Kidney (tissue), 14 donors: ENCODE data around the gene HBZ. TPM values are rescaled to one million over a fixed set of nuclear protein-coding genes. Genes with fewer than 3 reads are reported as not detected.
"Not testable (repeated sequence)": the region's sequence is repeated elsewhere in the genome, so short reads cannot be mapped to it uniquely, and the experiment has no call there.

ENCODE experiments used
- DNase-seq, 5 donors: peaks; one replicate each; pipeline ENCODE4 v3.0.0-alpha.2; 2013 to 2020
- FAIRE-seq: peaks from 2 replicates; lab custom pipeline; 2012; peaks lifted over from hg19 to GRCh38; lab: Jason Lieb, UNC
- H3K27ac ChIP-seq, 2 donors: one replicate each; pipeline ENCODE4 v1.7.0; 2013; ENCODE audit warnings: low read depth in 2 of 2, low read length in 2 of 2, inconsistent platforms in 1 of 2
- H3K27me3 ChIP-seq: one replicate; pipeline ENCODE4 v1.7.1; 2013; ENCODE audit warnings: low read length, inconsistent platforms; ENCODE audit not compliant: control insufficient read depth, insufficient read depth
- H3K36me3 ChIP-seq, 3 donors: one replicate each; pipeline versions ENCODE4 v1.7.0 to v1.7.1; 2013; ENCODE audit warnings: low read length in 3 of 3, control low read depth in 1 of 3, inconsistent platforms in 1 of 3; ENCODE audit not compliant: insufficient read depth in 3 of 3, control insufficient read depth in 2 of 3
- H3K4me1 ChIP-seq, 3 donors: one replicate each; pipeline versions ENCODE4 v1.7.0 to v1.7.1; 2013; ENCODE audit warnings: low read length in 3 of 3, inconsistent platforms in 1 of 3, low read depth in 1 of 3; ENCODE audit not compliant: control insufficient read depth in 2 of 3, insufficient read depth in 2 of 3
- H3K4me3 ChIP-seq, 3 donors: one replicate each; pipeline versions ENCODE4 v1.7.0 to v1.8.1; 2013; ENCODE audit warnings: low read length in 3 of 3, control low read depth in 1 of 3, inconsistent platforms in 1 of 3
- H3K9ac ChIP-seq, 3 donors: one replicate each; pipeline versions ENCODE4 v1.7.0 to v1.7.1; 2013; ENCODE audit warnings: low read length in 3 of 3, control low read depth in 1 of 3, inconsistent platforms in 1 of 3
- H3K9me3 ChIP-seq, 3 donors: one replicate each; pipeline versions ENCODE4 v1.7.0 to v1.7.1; 2013; ENCODE audit warnings: low read length in 3 of 3, control low read depth in 1 of 3, inconsistent platforms in 1 of 3; ENCODE audit not compliant: control insufficient read depth in 2 of 3, insufficient read depth in 1 of 3
- intact Hi-C: fragments of 100-400 bp; cut with DNase I; formaldehyde crosslinking; loops from one replicate; pipeline ENCODE4 v1.11.1; 2022
- polyA plus RNA-seq: library from polyadenylated mRNA; stranded (reverse); fragments of 350-450 nt; fragmentation: Illumina TruSeq; extraction: RNeasy Lipid Tissue Mini Kit (QIAGEN cat#74804); gene quantifications from one replicate; pipeline ENCODE4 v1.2.3, GENCODE V29; 2014; ENCODE audit warnings: low read depth, low replicate concordance; ENCODE audit not compliant: insufficient read depth
- total RNA-seq: library from RNA; stranded (reverse); fragmentation: NEBNext Ultra II Directional; extraction: Animal tissue kit (Norgen Biotek cat#: 25700); gene quantifications from one replicate; pipeline ENCODE4 v1.2.1, GENCODE V29; 2021
- TF ChIP-seq, protein P1 (sequence below): IDR thresholded peaks from 3 replicates; pipeline ENCODE4 v1.5.1; 2012; ENCODE audit warnings: mild to moderate bottlenecking, moderate library complexity, borderline replicate concordance; ENCODE audit not compliant: insufficient read depth; ENCODE audit errors: extremely low read depth
- donor health status: control.
- donor health status: control.
- donor health status: control.
- donor health status: control.
- donor health status: control.
- donor health status: DM: yes; HTN: yes; CAD: no.
- donor health status: Normal renal cell carcinoma (clear cell type).

The HBZ gene
- total and polyA plus RNA-seq, 2 donors from 2014 or later: not detected

DNA sequence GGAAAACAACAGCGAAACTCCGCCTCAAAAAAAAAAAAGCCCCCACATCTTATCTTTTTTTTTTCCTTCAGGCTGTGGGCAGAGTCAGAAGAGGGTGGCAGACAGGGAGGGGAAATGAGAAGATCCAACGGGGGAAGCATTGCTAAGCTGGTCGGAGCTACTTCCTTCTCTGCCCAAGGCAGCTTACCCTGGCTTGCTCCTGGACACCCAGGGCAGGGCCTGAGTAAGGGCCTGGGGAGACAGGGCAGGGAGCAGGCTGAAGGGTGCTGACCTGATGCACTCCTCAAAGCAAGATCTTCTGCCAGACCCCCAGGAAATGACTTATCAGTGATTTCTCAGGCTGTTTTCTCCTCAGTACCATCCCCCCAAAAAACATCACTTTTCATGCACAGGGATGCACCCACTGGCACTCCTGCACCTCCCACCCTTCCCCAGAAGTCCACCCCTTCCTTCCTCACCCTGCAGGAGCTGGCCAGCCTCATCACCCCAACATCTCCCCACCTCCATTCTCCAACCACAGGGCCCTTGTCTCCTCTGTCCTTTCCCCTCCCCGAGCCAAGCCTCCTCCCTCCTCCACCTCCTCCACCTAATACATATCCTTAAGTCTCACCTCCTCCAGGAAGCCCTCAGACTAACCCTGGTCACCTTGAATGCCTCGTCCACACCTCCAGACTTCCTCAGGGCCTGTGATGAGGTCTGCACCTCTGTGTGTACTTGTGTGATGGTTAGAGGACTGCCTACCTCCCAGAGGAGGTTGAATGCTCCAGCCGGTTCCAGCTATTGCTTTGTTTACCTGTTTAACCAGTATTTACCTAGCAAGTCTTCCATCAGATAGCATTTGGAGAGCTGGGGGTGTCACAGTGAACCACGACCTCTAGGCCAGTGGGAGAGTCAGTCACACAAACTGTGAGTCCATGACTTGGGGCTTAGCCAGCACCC is 22.8 kb downstream of the HBZ start:
- H3K27ac ChIP-seq: no peak overlapping the region
- TF ChIP-seq, protein P1, sequence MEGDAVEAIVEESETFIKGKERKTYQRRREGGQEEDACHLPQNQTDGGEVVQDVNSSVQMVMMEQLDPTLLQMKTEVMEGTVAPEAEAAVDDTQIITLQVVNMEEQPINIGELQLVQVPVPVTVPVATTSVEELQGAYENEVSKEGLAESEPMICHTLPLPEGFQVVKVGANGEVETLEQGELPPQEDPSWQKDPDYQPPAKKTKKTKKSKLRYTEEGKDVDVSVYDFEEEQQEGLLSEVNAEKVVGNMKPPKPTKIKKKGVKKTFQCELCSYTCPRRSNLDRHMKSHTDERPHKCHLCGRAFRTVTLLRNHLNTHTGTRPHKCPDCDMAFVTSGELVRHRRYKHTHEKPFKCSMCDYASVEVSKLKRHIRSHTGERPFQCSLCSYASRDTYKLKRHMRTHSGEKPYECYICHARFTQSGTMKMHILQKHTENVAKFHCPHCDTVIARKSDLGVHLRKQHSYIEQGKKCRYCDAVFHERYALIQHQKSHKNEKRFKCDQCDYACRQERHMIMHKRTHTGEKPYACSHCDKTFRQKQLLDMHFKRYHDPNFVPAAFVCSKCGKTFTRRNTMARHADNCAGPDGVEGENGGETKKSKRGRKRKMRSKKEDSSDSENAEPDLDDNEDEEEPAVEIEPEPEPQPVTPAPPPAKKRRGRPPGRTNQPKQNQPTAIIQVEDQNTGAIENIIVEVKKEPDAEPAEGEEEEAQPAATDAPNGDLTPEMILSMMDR: no peak
- no peak overlapping the region for H3K9ac ChIP-seq
- H3K27me3 ChIP-seq: peaks cover 36% of the 10 kb centered on the region
- H3K9me3 ChIP-seq: no peaks in the 10 kb centered on the region
- no peaks in the 10 kb centered on the region for H3K4me1 ChIP-seq
- no peak overlapping the region for H3K4me3 ChIP-seq
- FAIRE-seq: no peak
- intact Hi-C loops: no loop called here
- H3K36me3 ChIP-seq: no peaks in the 10 kb centered on the region
- peak in 1 of 5 donors; percentile 19 for DNase-seq

DNA sequence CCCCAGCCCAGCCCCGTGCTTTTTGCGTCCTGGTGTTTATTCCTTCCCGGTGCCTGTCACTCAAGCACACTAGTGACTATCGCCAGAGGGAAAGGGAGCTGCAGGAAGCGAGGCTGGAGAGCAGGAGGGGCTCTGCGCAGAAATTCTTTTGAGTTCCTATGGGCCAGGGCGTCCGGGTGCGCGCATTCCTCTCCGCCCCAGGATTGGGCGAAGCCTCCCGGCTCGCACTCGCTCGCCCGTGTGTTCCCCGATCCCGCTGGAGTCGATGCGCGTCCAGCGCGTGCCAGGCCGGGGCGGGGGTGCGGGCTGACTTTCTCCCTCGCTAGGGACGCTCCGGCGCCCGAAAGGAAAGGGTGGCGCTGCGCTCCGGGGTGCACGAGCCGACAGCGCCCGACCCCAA is 23.6 kb downstream of the HBZ start:
- H3K9ac ChIP-seq, H3K27ac ChIP-seq, H3K36me3 ChIP-seq, FAIRE-seq, H3K4me1 ChIP-seq, H3K4me3 ChIP-seq, H3K9me3 ChIP-seq, intact Hi-C loops: not testable (repeated sequence)
- peak in 1 of 5 donors; percentile 39 for DNase-seq
- H3K27me3 ChIP-seq: peaks cover 32% of the 10 kb centered on the region

DNA sequence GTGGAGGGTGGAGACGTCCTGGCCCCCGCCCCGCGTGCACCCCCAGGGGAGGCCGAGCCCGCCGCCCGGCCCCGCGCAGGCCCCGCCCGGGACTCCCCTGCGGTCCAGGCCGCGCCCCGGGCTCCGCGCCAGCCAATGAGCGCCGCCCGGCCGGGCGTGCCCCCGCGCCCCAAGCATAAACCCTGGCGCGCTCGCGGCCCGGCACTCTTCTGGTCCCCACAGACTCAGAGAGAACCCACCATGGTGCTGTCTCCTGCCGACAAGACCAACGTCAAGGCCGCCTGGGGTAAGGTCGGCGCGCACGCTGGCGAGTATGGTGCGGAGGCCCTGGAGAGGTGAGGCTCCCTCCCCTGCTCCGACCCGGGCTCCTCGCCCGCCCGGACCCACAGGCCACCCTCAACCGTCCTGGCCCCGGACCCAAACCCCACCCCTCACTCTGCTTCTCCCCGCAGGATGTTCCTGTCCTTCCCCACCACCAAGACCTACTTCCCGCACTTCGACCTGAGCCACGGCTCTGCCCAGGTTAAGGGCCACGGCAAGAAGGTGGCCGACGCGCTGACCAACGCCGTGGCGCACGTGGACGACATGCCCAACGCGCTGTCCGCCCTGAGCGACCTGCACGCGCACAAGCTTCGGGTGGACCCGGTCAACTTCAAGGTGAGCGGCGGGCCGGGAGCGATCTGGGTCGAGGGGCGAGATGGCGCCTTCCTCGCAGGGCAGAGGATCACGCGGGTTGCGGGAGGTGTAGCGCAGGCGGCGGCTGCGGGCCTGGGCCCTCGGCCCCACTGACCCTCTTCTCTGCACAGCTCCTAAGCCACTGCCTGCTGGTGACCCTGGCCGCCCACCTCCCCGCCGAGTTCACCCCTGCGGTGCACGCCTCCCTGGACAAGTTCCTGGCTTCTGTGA is 24.3 kb downstream of the HBZ start, which contains the start of gene HBA1:
Gene HBA1, plus strand, starts transcription at position 204 of the 906 bp plus-strand sequence. Its CDS starts 37 bp downstream, at position 241.
- H3K36me3 ChIP-seq, FAIRE-seq, H3K27ac ChIP-seq, H3K9me3 ChIP-seq, H3K4me1 ChIP-seq, H3K9ac ChIP-seq, intact Hi-C loops, H3K4me3 ChIP-seq: not testable (repeated sequence)
- peak in 1 of 5 donors; percentile 54 for DNase-seq
- peaks cover 28% of the 10 kb centered on the region for H3K27me3 ChIP-seq

DNA sequence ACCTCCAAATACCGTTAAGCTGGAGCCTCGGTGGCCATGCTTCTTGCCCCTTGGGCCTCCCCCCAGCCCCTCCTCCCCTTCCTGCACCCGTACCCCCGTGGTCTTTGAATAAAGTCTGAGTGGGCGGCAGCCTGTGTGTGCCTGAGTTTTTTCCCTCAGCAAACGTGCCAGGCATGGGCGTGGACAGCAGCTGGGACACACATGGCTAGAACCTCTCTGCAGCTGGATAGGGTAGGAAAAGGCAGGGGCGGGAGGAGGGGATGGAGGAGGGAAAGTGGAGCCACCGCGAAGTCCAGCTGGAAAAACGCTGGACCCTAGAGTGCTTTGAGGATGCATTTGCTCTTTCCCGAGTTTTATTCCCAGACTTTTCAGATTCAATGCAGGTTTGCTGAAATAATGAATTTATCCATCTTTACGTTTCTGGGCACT is 25.0 kb downstream of the HBZ start:
- H3K36me3 ChIP-seq: no peaks in the 10 kb centered on the region
- TF ChIP-seq, protein P1: no peak
- H3K27me3 ChIP-seq: peaks cover 27% of the 10 kb centered on the region
- H3K4me3 ChIP-seq: no peak overlapping the region
- H3K9me3 ChIP-seq: no peaks in the 10 kb centered on the region
- intact Hi-C loops: no loop called here
- DNase-seq (peak in 2 of 5 donors; percentile 49 to 63), FAIRE-seq (no peak)
- no peak overlapping the region for H3K9ac ChIP-seq
- peaks cover 0 to 3% (median 0%) of the 10 kb centered on the region in 3 donors for H3K4me1 ChIP-seq
- no peak overlapping the region for H3K27ac ChIP-seq
